Activated T-helper 2 cell treated with anti-CD3 and anti-CD28 coated beads, Interferon-gamma antibody, Interleukin-2, Interleukin-4, amounts not matched to agents 10 μg/mL and 5 μg/mL and 100 μg/mL, durations not matched to agents 14 hours and 24 hours and 36 hours (primary cell): Measurements from ENCODE around the gene ZNF358. TPM values are rescaled to one million over a fixed set of nuclear protein-coding genes. Genes with fewer than 3 reads are reported as not detected.

Experiments used
- total RNA-seq: library from RNA; stranded (reverse); gene quantifications from 2 replicates; pipeline ENCODE4 v1.2.3, GENCODE V29; 2022

The ZNF358 gene
- total RNA-seq, 1 donor from 2014 or later, result 5.3 TPM

Other genes with a start within 250 kb of the ZNF358 start
- 2.4 TPM in 2 replicates for gene INSR, start 221.7 kb upstream of the ZNF358 start, total RNA-seq
- gene ARHGEF18, start 167.2 kb upstream of the ZNF358 start, total RNA-seq, result 42.5 and 44.4 TPM in 2 replicates
- gene PEX11G, start 27.1 kb upstream of the ZNF358 start, total RNA-seq, result 1.3 and 2.5 TPM in 2 replicates
- gene MCOLN1, start 6.5 kb downstream of the ZNF358 start, total RNA-seq, result 10.3 and 11.2 TPM in 2 replicates
- 145 and 147 TPM in 2 replicates for gene PNPLA6, start 19.6 kb downstream of the ZNF358 start, total RNA-seq
- gene CAMSAP3, start 79.8 kb downstream of the ZNF358 start, total RNA-seq, result 0.23 and 0.55 TPM in 2 replicates
- gene XAB2, start 113.4 kb downstream of the ZNF358 start, total RNA-seq, result 43.0 and 44.3 TPM in 2 replicates
- 95.7 and 113 TPM in 2 replicates for gene PET100, start 113.7 kb downstream of the ZNF358 start, total RNA-seq
- 1.2 and 1.6 TPM in 2 replicates for gene PCP2, start 117.6 kb downstream of the ZNF358 start, total RNA-seq
- 96.3 and 104 TPM in 2 replicates for gene STXBP2, start 121.0 kb downstream of the ZNF358 start, total RNA-seq
- not detected in 2 replicates for gene RETN, start 152.9 kb downstream of the ZNF358 start, total RNA-seq
- not detected in 2 replicates for gene MCEMP1, start 161.0 kb downstream of the ZNF358 start, total RNA-seq
- 88.9 and 92.4 TPM in 2 replicates for gene TRAPPC5, start 164.7 kb downstream of the ZNF358 start, total RNA-seq
- 0.46 and 0.99 TPM in 2 replicates for gene FCER2, start 186.0 kb downstream of the ZNF358 start, total RNA-seq
- not detected in 2 replicates for gene CLEC4G, start 216.0 kb downstream of the ZNF358 start, total RNA-seq
- gene CD209, start 231.4 kb downstream of the ZNF358 start, total RNA-seq, result not detected in 2 replicates
- not detected in 2 replicates for gene CLEC4M, start 247.1 kb downstream of the ZNF358 start, total RNA-seq